ENCODE measurements around the gene FAM174C.

The FAM174C gene

GRCh38 chr19:1275976-1276627 is 772 bp downstream of the FAM174C start:
- DNase-seq = no peak

DNA sequence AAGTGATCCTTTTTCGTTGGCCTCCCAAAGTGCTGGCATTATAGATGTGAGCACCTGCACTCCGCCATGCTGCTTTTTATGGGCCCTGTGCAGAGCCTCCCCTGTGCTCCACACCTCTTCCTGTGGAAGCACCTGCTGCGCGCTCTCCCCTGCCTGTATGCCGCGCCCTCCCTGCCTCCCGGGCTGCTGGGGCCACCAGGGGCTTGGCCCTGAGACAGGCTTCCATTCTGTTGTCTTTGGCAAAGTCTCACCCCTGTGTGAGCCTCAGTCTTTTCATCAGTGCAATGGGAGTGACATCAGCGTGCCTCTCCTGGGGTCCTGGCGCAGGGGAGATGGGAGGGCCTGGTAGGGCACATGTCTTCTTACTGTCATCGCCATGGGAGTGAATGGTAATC is 1.3 kb downstream of the FAM174C start:
- peak; percentile 34 for DNase-seq

- DNase-seq = no peak
These were observed 1.7 kb downstream of the FAM174C start for GRCh38 chr19:1277061-1277460.

GRCh38 chr19:1278074-1278473 is 2.7 kb downstream of the FAM174C start:
- no peak for DNase-seq

DNA sequence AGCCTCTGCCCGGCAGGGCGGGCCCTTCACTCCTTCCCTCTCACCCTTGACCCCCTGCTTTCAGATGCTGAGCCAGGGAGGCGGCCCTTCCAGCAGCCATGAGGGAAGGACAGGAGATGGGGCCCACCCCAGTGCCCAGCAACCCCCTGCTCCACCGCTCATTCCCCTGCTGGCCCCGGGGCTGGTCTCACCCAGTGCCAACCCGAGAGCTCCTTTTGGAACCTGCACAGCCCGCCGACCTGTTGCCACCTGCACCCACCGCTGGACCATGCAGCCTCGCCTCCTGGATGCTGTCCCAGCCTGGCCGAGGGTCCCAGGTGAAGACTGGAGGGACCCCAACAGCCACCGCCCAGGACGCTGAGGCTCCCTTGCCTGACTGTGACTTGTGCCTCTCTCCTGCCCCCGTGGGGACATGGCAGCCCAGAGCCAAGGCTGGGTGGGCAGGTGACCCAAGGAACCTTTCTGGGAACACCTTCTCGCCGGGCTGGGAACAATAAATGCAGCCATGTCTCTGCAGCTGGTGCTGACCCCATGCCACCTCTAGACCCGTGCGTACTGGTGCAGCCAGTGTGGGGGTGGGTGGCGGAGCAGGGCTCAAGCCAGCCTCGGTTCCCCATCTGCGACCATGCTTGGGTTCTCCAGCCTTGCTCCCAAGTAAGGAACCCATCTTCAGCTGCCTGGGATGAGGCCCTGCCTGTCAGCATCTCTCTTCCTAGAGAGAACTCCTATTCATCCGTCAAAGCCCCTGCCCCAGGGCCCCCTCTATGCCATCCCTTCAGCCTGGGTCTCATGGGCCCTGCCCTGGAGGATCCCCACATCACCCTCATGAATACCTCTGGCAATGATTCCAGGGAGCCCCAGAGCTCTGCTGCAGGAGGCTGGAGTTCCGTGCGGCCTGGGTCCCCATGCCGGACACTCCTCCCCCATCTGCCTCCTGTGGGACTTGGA is 3.7 kb downstream of the FAM174C start:
- DNase-seq = no peak

GRCh38 chr19:1279782-1280341 is 4.5 kb downstream of the FAM174C start:
- DNase-seq = peak; percentile 80

DNA sequence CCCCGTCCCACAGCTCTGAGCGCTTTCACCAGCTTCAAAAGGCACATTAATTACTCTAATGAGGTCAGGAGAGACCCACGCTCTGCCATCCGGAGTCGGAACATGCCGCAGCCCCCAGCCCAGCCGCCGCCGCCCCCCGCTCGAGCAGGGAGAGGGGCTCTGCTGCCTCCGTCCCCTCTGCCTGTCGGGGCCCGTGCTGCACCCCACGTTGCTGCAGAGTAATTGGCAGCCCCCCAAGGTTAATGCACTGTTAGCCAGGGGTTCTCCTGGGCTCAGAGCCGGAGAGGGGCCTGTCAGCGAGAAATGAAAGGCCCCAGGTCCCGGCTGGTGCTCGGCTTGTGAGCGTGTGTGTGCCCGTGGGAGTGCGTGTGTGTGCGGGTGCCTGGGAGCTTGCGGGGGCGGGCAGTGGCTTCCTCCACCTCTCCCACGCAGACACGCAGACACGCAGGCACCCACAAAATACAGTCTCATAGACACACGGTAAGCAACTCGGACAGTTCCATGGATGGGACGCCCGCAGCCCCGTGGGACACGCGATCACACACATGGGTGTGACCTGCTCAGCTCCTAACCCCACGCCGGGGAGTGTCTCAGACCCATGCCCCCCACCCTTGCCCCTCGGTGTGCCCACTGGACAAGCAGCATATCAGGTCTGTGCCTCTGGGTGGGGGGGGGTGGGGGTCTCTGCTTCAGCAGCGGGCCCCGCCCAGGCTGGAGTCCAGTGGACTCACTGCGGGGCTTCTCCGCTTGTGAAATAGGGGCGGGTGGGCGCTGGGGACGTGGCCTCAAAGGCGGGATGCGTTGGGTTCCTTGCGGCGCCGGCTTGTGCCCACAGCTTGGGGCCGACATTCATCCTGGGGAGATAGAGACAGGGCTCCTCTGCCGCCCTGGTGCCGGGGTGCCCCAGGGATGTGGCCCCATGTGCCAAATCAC is 5.6 kb downstream of the FAM174C start:
- DNase-seq = no peak

DNA sequence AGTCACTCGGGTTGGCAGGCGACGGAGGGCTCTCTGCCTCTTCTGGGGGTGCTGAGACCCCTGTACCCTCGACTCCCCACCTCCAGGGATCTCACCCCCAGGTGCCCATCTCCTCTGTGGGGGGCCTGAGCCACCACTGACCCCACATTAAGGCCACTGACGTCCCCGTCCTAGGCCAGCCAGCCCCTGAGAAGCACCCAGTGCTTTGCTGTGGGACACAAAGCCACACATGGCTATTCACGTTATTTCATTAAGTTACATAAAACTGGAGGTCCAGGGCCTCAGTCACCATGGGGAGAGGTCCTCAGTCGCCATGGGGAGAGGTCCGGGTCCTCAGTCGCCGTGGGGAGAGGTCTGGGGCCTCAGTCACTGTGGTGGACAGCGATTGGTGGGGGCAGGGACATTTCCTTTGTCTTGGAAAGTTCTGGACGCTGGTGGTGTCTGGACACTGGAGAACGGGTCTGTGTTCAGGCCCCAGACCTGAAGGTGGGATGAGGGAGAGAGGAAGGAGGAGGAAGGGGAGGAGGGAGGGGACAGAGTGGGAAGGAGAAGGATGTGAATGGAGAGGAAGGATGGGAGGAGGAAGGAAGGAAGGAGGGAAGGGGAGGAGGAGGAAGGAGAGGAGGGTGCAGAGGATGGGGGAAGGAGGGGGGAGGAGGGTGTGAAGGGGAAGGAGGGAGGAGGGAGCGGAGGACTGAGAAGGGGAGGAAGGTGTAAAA is 6.4 kb downstream of the FAM174C start:
- DNase-seq = no peak

DNA sequence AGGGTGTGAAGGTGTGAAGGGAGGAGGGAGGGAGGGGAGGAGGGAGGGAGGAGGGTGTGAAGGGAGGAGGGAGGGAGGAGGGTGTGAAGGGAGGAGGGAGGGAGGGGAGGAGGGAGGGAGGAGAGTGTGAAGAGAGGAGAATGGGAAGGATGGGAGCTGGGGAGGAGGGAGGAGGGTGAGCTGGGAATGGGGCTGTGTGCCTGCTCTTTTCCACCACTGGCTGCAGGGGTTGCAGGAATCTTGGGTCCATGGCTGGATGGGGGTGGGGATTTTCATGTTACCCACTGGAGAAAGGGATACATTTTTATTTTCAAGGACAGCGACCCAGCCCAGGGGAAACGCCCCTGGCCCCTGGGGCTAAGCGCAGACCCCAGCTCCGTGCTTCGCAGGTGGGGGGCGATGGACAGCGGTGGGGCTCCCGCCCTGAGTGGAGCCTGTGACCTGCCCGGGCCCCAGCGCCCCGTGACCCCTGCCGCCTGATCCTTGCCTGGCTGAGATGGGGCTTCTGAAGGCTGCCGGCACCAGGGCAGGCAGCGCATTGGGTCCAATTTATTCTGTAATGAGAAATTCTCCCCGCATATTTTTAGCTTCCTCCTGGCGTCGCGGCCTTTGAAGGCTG is 7.4 kb downstream of the FAM174C start:
- DNase-seq = no peak

GRCh38 chr19:1283207-1283916 is 8.0 kb downstream of the FAM174C start:
- DNase-seq = no peak

GRCh38 chr19:1283917-1284292 is 8.6 kb downstream of the FAM174C start:
- no peak for DNase-seq

DNA sequence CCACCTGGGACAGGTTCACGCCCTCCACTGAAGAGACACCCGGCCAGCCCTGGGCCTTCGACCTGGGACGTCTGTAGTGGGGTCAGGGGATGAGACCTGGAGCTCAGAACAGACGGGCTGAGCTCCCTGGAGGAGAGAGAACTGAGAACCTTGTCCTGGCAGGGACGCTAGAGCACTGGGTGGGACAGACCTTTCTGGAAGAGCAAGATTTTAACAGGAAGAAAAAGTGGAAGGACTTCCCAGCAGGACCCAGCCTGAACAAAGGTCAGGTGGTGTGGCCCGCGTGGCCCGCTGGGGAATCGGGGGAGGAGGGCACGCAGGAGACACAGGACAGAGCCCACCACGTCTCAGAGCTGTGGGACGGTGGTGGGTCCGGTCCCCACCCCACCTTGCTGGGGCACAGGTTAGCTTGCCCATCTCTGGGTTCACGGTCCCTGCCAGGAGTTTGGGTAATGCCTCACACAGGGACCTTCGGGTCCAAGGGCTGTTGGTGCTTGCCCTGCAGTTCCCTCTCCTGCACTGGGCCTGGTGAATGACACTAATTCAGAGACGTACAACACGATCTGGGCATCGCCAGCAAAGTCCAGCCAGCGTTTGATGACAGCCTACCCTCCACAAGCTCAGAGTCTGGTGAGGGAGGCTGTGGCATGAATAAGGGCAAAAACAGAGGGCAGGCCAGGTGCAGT is 9.1 kb downstream of the FAM174C start:
- no peak for DNase-seq

GRCh38 chr19:1284979-1285736 is 9.8 kb downstream of the FAM174C start:
- no peak for DNase-seq

GRCh38 chr19:1285737-1286360 is 10.5 kb downstream of the FAM174C start, which contains the start of gene EFNA2:
TSS of gene EFNA2 (plus strand) at chr19:1285873. CDS start at chr19:1286169, 296 bp downstream.
- no peak for DNase-seq

GRCh38 chr19:1286487-1287353 is 11.4 kb downstream of the FAM174C start:
- DNase-seq = no peak

- no peak for DNase-seq
These were observed 12.3 kb downstream of the FAM174C start for GRCh38 chr19:1287354-1288225.

DNA sequence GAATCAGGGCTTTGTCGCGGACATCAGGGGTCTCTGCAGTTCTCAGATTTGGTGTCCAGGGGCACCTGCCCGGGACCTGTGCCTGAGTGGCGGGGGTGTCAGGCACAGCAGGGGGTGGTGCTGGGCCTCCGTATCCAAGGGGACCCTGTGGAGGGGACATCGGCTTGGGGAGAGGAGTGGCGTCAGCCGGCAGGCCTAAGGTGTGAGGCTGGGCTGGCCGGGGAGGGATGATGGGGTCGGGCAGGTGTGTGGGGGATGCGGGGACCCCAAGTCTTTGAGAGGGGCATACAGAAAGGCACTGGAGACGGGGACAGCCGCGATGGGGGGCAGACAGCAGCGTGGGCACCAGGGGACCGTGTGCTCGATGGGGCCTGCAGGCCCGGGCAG is 12.9 kb downstream of the FAM174C start:
- DNase-seq = no peak

Data from activated naive CD4-positive, alpha-beta T cell treated with Interleukin-2 at 50 U/mL for 16 hours (primary cell).